Upper lobe of left lung (tissue), 4 donors: ENCODE data around the gene CDKAL1.

Source experiments
- EP300 ChIP-seq, 4 donors: sonication (generic); formaldehyde crosslinking; IDR thresholded peaks; one replicate each; pipeline ENCODE4 v1.5.1; 2017; ENCODE audit warnings: antibody characterized with exemption in 4 of 4, control low read depth in 2 of 4
- POLR2A ChIP-seq, 4 donors: fragments of 450-650 bp; IDR thresholded peaks; one replicate each; pipeline ENCODE4 v1.5.1; 2016 to 2017; ENCODE audit warnings: antibody characterized with exemption in 4 of 4, mild to moderate bottlenecking in 2 of 4
- TF ChIP-seq, protein P1 (sequence below), 6 experiments: fragments of 450-650 bp in 4 of 6; fragments of 200-600 bp in 2 of 6; sonication (generic) in 2 of 6; IDR thresholded peaks; one replicate each; pipeline ENCODE4 v1.5.1; 2016 to 2019; ENCODE audit warnings: antibody characterized with exemption in 6 of 6

DNA sequence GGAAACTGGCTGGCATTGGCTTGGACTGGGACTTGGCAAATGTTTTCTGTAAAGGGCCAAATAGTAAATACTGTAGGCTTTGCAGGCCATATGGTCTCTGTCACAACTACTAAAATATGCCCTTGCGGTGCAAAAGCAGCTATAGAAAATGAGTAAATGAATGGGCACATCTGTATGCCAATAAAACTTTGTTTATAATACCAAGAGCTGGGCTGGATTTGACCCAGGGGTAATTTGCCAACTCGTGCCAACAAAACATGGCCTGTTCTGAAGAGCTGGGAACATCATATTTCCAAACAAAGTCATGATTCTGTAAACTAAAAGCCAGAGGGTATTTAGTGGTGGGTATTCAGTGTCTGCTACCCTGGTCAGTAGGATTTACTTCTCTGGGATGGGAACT, 739.2 kb downstream of the CDKAL1 start:
- TF ChIP-seq, protein P1, sequence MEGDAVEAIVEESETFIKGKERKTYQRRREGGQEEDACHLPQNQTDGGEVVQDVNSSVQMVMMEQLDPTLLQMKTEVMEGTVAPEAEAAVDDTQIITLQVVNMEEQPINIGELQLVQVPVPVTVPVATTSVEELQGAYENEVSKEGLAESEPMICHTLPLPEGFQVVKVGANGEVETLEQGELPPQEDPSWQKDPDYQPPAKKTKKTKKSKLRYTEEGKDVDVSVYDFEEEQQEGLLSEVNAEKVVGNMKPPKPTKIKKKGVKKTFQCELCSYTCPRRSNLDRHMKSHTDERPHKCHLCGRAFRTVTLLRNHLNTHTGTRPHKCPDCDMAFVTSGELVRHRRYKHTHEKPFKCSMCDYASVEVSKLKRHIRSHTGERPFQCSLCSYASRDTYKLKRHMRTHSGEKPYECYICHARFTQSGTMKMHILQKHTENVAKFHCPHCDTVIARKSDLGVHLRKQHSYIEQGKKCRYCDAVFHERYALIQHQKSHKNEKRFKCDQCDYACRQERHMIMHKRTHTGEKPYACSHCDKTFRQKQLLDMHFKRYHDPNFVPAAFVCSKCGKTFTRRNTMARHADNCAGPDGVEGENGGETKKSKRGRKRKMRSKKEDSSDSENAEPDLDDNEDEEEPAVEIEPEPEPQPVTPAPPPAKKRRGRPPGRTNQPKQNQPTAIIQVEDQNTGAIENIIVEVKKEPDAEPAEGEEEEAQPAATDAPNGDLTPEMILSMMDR (IDR thresholded peaks at IDR 0.05), result no peak
- TF ChIP-seq POLR2A (IDR thresholded peaks at IDR 0.05) (no peak), EP300 (IDR thresholded peaks at IDR 0.05) (no peak)
